HG03575 (cell line): ENCODE measurements around the gene OPRM1.

ENCODE experiments used
- ATAC-seq: cut with Tn5 transposase; IDR thresholded peaks from one replicate; pipeline ENCODE4 v1.9.1; 2021; ENCODE audit not compliant: unreplicated experiment, insufficient number of reproducible peaks, low FRiP score; ENCODE audit errors: extremely low read depth

Gene OPRM1

DNA sequence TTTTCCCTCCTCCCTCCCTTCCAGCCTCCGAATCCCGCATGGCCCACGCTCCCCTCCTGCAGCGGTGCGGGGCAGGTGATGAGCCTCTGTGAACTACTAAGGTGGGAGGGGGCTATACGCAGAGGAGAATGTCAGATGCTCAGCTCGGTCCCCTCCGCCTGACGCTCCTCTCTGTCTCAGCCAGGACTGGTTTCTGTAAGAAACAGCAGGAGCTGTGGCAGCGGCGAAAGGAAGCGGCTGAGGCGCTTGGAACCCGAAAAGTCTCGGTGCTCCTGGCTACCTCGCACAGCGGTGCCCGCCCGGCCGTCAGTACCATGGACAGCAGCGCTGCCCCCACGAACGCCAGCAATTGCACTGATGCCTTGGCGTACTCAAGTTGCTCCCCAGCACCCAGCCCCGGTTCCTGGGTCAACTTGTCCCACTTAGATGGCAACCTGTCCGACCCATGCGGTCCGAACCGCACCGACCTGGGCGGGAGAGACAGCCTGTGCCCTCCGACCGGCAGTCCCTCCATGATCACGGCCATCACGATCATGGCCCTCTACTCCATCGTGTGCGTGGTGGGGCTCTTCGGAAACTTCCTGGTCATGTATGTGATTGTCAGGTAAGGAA is at the start of gene OPRM1:
TSS of gene OPRM1 (plus strand) at position 10 of the 612 bp plus-strand sequence. CDS start at position 315, 305 bp downstream.
- no peak for ATAC-seq

DNA sequence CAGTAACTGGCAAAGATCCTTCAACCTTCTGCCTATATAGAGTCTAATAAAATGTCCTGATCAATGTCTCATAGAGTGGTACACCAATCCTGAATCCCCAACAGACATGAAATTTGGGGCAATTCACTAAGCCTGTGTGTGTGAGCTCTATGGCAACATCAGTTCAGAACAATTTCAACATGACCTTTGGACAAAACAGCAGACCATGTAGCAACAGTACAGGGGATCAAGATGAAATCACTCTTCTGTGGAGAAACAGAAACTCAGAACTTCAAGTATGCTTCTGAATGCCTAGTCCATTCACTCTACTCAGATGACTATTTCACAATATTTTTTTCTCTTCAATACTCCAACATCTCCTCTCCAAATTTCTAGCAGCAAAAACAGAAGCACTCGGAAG is 49.1 kb upstream of the OPRM1 start:
- no peak for ATAC-seq

DNA sequence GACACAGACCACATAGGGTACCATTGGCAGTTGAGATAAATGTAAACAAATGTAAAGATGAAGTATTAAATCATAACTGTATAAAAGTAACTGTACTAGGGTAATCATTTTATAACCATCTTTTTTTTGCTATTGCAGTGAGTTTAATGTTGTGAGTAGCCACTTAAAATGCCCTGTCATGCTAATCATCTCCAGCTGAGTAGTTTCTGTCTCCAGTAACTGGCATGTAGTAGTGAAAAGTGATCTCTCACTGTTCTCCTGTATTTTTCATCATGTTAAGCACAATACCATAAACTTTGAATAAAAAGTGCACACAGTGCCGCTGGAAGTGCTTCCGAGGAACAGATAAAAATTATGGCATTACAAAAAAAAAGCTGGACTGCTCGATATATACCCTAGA is 45.0 kb upstream of the OPRM1 start:
- no peak for ATAC-seq

DNA sequence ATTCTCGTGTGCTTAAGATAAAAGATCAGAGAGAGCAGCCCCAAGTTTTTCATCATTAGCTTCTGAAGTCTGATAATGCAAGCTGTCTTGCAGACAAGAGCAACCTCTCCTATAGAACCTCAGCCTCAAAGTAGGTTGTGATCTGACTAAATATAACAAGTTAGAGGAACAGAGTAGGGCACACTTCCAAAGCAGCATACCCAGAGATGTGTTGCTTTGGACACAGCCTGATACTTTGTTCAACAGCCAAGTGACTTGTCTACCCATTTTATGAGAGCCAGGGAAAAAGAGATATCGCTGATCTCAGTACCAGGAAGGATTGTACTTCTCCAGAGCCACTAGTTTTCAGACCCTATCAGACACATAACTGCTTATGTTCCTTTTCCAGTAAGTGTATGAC is 44.2 kb upstream of the OPRM1 start:
- ATAC-seq, result no peak

DNA sequence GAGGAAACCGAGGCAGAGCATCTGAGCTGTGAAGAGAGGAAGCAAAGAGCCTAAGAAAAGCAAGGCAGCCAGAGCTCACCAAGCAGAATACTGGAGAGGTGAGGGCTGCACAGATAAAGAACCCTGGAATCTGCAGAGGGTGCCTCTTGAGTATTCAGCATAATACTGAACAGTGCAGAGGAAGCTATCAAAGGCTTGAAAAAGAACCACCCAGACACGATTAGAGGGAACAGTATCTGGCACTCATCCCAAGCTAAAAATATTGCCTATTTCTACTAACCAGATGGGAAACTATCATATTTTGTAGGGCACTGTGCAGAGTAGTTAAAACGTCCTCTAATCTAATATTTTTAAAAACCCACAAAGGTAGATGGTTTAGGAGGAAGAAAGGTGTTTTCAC is 41.8 kb upstream of the OPRM1 start:
- ATAC-seq, result no peak

DNA sequence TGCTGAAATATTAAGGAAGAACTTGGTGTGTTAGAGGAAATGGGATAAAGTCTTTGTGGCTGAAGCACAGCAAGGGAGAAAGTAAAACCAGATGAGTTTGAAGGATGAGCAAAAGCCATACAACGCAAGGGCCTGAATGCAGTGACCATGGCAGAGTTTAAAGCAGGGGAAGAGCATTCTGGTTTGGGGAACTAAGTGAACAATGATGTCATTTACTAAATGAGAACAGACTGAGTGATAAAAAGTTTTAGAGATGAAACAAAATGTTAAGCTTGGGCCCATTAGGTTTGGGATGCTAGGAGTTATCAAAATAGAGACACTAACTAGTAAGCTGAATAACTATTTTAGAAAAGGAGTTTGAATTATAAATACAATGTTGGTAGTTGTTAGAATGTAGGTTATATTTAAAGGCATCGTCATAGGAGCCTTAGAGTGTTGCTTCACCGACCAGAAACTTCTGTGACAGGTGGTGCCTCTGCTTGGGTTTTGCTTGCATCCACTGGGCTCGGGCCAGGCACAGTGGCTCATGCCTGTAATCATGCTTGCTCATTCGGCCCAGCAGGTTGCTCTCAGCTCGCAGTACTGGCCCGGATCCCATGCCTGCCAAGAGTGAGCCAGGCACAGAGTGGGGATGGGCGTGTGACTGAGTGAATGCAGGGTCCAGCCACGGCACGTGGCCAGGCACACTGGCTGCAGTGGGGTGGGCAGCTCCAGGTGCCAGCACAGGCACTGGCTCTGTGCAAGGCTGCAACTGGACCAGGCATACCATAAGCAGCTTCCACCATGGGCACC is 37.4 kb upstream of the OPRM1 start:
- ATAC-seq, result no peak

GRCh38 chr6:154002894-154003293 is 36.1 kb upstream of the OPRM1 start:
- ATAC-seq, result no peak

- no peak for ATAC-seq
Observed at GRCh38 chr6:154010371-154010770, 28.7 kb upstream of the OPRM1 start.

DNA sequence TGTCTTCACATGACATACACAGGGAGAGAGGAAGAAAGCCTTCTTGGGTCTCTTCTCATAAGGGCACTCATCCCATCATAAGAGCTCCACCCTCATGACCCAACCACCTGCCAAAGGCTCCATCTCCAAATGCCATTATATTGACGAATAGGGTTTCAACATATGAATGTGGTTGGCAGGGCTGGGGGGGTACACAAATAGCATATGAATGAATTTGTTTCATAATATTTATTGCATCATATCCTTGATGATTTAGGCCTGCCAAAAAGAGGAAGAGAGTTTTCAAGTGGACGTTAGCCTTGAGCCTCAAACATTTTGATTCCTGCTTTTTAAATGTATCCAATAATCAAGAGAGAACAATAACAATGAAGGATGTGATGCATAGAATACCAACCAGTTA is 26.2 kb upstream of the OPRM1 start:
- no peak for ATAC-seq

GRCh38 chr6:154017786-154018185 is 21.3 kb upstream of the OPRM1 start:
- no peak for ATAC-seq

DNA sequence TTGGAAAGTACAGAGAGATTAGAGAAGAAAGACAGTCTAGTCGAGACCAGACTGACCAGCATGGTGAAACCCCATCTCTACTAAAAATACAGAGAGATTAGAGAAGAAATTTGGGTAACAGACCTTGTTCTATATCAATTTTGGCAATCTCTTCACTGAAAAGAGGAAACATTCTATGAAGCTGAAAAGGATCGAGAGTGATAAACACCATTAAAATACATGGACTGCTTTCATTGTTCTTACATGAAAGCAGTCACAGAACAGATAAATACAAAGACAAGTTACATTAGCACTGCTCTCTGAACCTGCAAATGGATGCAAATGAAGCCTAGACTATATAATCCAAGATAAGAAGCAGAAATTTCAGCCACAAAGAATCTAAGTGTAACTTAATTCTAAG is 8.4 kb upstream of the OPRM1 start:
- no peak for ATAC-seq

DNA sequence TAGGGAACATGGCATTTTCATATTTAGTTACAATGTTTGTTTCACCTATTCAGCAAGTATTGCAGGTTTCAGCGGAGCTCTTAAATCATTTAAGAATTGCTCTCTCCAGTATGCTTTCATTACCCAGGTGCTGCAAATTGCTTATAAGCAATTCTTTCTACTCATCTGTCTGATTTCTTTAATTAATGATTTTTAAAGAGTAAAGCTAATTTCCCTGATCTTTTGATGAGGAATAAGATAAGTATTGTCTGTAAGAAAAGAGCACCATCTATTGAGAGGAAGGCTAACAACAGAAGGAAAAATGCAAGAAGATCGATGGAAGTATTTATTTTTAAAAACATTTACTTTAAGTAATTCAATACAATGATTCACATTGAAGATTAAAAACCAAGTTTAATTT is 2.0 kb downstream of the OPRM1 start:
- no peak for ATAC-seq

GRCh38 chr6:154053141-154053540 is 14.1 kb downstream of the OPRM1 start:
- ATAC-seq, result no peak

DNA sequence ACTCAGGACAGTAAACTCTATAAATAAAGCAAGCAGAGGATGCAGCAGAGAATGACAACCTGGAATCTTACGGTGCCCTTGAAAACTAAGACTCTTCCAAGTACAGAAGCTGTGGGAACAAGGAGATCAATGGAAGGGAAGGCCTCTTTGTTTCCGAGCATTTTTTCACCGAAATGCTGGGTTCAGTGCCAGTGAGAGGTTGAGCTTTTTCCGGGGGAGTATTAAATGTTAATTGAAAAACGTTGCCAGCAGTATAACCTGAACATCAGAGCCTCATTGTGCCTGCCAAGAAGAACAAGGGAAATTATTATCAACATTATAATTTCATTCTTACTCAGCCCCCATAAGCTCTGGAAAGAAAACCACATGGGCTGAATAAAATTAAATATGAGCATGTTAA is 17.5 kb downstream of the OPRM1 start:
- no peak for ATAC-seq

DNA sequence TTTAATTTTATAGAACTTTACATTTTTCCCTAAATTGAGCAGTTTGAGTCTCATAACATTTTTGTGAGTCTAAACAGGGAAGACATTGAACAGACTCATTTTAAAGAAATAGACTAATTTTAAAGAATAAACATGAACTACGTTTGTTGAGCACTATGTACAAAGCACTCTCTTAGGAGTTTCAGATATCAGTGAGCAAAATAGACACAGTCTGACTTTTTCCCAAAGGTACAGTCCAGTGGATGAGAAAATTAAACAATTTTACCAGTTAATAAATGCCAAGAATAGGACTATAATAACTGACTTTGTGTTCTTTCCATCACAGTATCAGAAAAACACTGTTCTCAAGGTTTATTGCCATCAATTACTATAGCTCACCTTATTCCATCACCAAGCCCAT is 18.1 kb downstream of the OPRM1 start:
- no peak for ATAC-seq

GRCh38 chr6:154058963-154059680 is 20.1 kb downstream of the OPRM1 start:
- ATAC-seq, result no peak

GRCh38 chr6:154060076-154060475 is 21.0 kb downstream of the OPRM1 start:
- ATAC-seq, result no peak

- no peak for ATAC-seq
Observed at GRCh38 chr6:154070041-154070440, 31.0 kb downstream of the OPRM1 start.

DNA sequence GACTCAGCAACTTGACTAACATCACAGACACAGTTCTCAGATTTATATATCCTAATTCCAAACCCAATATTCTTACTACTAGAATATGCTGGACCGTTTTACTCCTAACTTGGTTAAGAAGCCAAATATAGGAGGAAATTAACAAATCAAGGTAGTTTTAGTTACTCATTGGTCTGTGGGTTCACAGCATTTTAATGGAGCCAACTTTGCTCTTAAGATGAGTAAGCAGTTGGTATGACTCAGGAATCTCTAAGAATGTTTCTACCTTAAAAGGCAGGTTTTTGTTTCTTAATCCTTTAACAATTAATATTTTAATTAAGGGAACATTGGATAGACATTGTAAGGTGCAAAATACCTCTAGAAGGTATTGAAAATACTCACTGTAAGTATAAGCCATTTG is 31.6 kb downstream of the OPRM1 start:
- ATAC-seq, result no peak

- ATAC-seq, result no peak
Observed at GRCh38 chr6:154071236-154071635, 32.2 kb downstream of the OPRM1 start.
